NCI-H345 treated with DMSO at 0.1 percent for 48 hours (cell line): ENCODE results near the gene NEK5.

ENCODE experiments used
- DNase-seq: peaks from one replicate; lab custom pipeline; 2025; ENCODE audit not compliant: unreplicated experiment; lab: John Stamatoyannopoulos, UW

The NEK5 gene

DNA sequence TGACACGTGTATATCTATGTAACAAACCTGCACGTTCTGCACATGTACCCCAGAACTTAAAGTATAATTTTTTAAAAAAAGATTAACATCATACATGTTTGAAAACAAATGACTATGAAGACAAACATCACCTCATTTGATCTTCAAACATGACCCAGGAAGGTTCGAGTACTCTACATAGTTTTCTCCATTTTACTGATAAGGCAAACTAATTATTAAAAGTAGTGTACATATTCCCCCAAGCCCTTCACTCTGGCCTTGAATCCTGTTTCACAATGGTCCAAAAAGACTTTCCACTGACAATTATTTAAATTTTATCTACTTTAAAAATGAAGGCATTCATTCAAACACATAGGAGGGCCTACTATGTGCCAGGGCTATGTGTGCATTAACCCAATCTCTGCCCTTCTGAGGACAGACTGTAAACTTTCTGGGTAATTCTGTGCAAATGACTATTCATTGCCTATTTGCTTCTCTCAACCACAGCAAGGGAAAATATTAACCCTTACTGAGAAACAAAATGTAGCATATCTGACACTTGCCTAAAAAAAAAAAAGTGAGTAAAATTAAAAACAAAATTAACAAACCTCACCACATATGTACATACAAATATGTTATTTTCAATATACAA lies 139.8 kb downstream of the NEK5 start:
- DNase-seq = no peak
